HepG2 (cell line): Measurements from ENCODE around the gene NDST1.

Experiments
- CEBPB ChIP-seq: IDR thresholded peaks from 2 replicates; pipeline ENCODE4 v1.6.1; 2011; ENCODE audit warnings: low read depth, low read length, improper control_type of control experiment, borderline replicate concordance
- CHCHD3 ChIP-seq: sonication (generic); formaldehyde crosslinking; IDR thresholded peaks from 2 replicates; pipeline ENCODE4 v1.8.0; 2022; ENCODE audit warnings: mild to moderate bottlenecking, missing genetic modification reagents, moderate library complexity
- POLR2A ChIP-seq, 2 experiments: IDR thresholded peaks; 2 replicates each; pipeline ENCODE4 v1.6.1; 2011; ENCODE audit warnings: low read depth in 2 of 2, low read length in 2 of 2, mild to moderate bottlenecking in 1 of 2, moderate library complexity in 1 of 2; ENCODE audit not compliant: insufficient read depth in 1 of 2
- RORA ChIP-seq: sonication (generic); formaldehyde crosslinking; IDR thresholded peaks from 2 replicates; pipeline ENCODE4 v1.5.0; 2020; ENCODE audit warnings: mild to moderate bottlenecking, missing genetic modification reagents, moderate library complexity
- SP1 ChIP-seq, 2 experiments: fragments of 450-650 bp in 1 of 2; sonication (generic) in 1 of 2; formaldehyde crosslinking in 1 of 2; IDR thresholded peaks; 2 replicates each; pipeline versions ENCODE4 v1.4.0 to v1.6.1; 2016 to 2020; ENCODE audit warnings: missing genetic modification reagents in 1 of 2
- TCF7L2 ChIP-seq: IDR thresholded peaks from 2 replicates; pipeline ENCODE4 v1.6.1; 2011; ENCODE audit warnings: mild to moderate bottlenecking, low read depth, low read length, moderate library complexity
- ZNF121 ChIP-seq: sonication (generic); formaldehyde crosslinking; IDR thresholded peaks from 2 replicates; pipeline ENCODE4 v1.5.0; 2020; ENCODE audit warnings: mild to moderate bottlenecking, missing genetic modification reagents
- ZNF207 ChIP-seq: fragments of 450-650 bp; IDR thresholded peaks from 2 replicates; pipeline ENCODE4 v1.6.1; 2016; ENCODE audit warnings: antibody characterized with exemption, borderline replicate concordance

- TF ChIP-seq ZNF121 (CRISPR knock-in tag): no peak
- no peak for TF ChIP-seq ZNF207
- no peak for TF ChIP-seq CHCHD3 (CRISPR knock-in tag)
- TF ChIP-seq TCF7L2: no peak
- no peak for TF ChIP-seq POLR2A (IDR thresholded peaks at IDR 0.05; ENCODE audit: insufficient read depth in 1 of 2, low read depth in 2 of 2, low read length in 2 of 2)
- no peak for TF ChIP-seq SP1 (IDR thresholded peaks at IDR 0.05)
- TF ChIP-seq SP1 (CRISPR knock-in tag; IDR thresholded peaks at IDR 0.05): no peak
- TF ChIP-seq CEBPB: no peak
- TF ChIP-seq RORA (CRISPR knock-in tag): no peak
Measured at GRCh38 chr5:150599917-150600511, 92.1 kb downstream of the NDST1 start.
